ENCODE measurements around the gene MGMT.

DNA sequence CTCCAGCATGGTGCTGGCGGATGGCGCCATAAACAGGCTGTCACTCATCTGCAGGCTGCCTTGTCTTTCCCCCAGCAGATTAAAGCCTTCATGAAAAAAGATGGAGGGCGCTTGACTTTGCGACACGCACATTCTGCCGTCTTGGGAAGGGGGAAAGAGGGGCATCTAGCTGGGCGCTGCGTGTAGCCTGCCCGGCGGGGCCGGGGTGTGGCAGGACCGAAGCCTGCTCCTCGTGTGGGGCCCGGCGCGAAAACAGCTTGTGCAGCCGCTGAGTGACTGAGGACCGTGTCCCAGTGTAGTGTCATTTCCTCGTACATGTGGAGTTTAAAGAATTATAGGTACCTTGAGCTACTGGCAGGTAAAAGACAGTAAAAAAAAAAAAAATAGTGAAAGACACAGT, 97.9 kb downstream of the MGMT start:
- no peak for TF ChIP-seq POLR2A (IDR thresholded peaks at IDR 0.05)
- TF ChIP-seq, protein P1, sequence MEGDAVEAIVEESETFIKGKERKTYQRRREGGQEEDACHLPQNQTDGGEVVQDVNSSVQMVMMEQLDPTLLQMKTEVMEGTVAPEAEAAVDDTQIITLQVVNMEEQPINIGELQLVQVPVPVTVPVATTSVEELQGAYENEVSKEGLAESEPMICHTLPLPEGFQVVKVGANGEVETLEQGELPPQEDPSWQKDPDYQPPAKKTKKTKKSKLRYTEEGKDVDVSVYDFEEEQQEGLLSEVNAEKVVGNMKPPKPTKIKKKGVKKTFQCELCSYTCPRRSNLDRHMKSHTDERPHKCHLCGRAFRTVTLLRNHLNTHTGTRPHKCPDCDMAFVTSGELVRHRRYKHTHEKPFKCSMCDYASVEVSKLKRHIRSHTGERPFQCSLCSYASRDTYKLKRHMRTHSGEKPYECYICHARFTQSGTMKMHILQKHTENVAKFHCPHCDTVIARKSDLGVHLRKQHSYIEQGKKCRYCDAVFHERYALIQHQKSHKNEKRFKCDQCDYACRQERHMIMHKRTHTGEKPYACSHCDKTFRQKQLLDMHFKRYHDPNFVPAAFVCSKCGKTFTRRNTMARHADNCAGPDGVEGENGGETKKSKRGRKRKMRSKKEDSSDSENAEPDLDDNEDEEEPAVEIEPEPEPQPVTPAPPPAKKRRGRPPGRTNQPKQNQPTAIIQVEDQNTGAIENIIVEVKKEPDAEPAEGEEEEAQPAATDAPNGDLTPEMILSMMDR (IDR thresholded peaks at IDR 0.05) = no peak
- TF ChIP-seq POLR2AphosphoS5 (IDR thresholded peaks at IDR 0.05) = no peak
